Measurements from ENCODE around the gene ZNF385B. TPM values are rescaled to one million over a fixed set of nuclear protein-coding genes. Genes with fewer than 3 reads are reported as not detected.

The ZNF385B gene
- total RNA-seq, 3 donors from 2014 or later (not counting 1 experiment from before 2014, with no cell fraction given) = 0.54 TPM; not detected in 2

DNA sequence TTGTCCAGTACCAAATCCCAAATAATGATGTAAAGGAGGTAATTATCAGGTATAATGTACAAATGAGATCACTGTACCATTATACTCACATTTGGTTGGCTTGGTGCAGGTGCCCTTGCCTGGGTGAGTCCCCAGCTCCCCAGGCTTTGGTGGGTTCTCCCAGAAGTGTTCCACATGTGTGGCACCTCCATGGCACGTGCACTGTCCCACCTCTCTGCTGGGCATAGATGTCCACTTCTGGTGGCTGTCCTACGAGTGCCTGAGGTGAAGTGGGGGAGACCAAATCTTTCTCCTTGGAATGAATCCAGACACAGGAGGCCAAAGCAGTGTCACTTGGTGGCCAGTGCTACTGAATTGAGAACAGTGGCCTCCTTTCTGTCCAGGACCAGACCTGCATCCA, 434.3 kb downstream of the ZNF385B start:
- DNase-seq (no peak), ATAC-seq (no peak)
- Mint-ChIP-seq H3K27ac (no peak overlapping the region), H3K27me3 (ENCODE audit: low read depth in 2 of 2) (peaks cover 18 to 36% of the 10 kb centered on the region in 2 donors), H3K9me3 (no peaks in the 10 kb centered on the region), H3K4me3 (no peak overlapping the region), H3K36me3 (no peaks in the 10 kb centered on the region), H3K4me1 (no peaks in the 10 kb centered on the region)
- H3K36me3 ChIP-seq (ENCODE audit: control insufficient read depth, insufficient read depth, low read length) = no peaks in the 10 kb centered on the region
- intact Hi-C loops (cut with micrococcal nuclease) = no loop called here
- H3K4me1 ChIP-seq (ENCODE audit: control insufficient read depth, insufficient read depth, low read length) = no peaks in the 10 kb centered on the region
- no peaks in the 10 kb centered on the region for H3K27me3 ChIP-seq (ENCODE audit: control insufficient read depth, insufficient read depth, low read length)
- H3K4me3 ChIP-seq (ENCODE audit: low read length) = no peak overlapping the region
- 72% methylated on average over 2 of the region's 2 CpGs for WGBS (ENCODE audit: insufficient coverage)
- H3K27ac ChIP-seq (ENCODE audit: low read length) = no peak overlapping the region
- H3K9me3 ChIP-seq (ENCODE audit: control insufficient read depth, insufficient read depth, low read length) = no peaks in the 10 kb centered on the region
- TF ChIP-seq, protein P1, sequence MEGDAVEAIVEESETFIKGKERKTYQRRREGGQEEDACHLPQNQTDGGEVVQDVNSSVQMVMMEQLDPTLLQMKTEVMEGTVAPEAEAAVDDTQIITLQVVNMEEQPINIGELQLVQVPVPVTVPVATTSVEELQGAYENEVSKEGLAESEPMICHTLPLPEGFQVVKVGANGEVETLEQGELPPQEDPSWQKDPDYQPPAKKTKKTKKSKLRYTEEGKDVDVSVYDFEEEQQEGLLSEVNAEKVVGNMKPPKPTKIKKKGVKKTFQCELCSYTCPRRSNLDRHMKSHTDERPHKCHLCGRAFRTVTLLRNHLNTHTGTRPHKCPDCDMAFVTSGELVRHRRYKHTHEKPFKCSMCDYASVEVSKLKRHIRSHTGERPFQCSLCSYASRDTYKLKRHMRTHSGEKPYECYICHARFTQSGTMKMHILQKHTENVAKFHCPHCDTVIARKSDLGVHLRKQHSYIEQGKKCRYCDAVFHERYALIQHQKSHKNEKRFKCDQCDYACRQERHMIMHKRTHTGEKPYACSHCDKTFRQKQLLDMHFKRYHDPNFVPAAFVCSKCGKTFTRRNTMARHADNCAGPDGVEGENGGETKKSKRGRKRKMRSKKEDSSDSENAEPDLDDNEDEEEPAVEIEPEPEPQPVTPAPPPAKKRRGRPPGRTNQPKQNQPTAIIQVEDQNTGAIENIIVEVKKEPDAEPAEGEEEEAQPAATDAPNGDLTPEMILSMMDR (IDR thresholded peaks at IDR 0.05) = no peak

DNA sequence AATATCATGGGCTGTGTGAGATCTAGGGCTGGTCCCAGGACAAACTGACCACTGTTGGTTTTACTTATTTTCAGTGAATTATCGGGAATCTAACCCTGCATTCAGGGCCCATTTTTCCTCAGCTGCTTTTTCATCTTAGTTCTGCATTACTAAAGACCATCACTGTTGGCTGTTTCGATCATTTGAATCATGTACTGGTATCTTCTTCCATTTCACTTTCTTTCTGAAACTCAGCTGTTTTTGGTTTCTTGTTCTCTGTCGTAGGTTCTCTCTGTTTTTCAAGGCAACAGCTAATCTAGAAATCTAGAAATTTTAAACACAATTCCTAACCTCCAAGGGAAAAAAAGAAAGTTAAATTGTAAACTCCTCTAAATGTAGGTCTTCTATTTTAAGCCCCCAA, 436.8 kb downstream of the ZNF385B start:
- intact Hi-C loops (cut with micrococcal nuclease) = no loop called here
- no peaks in the 10 kb centered on the region for H3K9me3 Mint-ChIP-seq

DNA sequence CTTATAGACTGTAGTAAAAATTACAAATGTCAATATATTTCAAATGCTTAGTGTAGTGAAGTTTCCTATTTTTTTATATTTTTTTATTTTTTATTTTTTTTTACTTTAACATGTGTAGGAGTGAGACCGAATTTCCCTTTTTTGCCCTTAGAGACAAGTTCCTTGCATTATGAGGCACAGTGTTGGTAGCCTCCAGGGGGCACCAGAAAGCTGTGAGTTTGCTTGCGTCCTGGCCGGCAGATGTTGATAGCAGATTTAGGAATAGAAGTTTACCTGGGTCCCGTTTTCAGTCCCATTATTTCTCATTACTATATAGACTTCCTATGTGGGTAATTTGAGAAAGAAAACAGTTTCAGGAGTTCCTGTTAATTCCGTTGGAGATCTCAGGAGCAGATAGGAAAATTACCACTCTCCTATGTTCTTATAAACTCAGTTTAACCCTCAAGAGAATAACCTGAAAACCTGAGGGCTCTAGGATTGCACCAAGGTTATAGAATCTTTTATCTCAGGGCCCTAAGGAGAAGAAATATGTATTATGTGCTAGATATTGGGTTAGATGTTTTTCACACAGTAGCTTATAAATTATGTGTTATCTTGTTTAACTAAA, 439.3 kb downstream of the ZNF385B start:
- peak in 1 of 3 donors; percentile 59 for ATAC-seq
- no peaks in the 10 kb centered on the region for H3K36me3 Mint-ChIP-seq
- TF ChIP-seq, protein P1 (IDR thresholded peaks at IDR 0.05) = no peak

More for the DNA sequence above, 436.8 kb downstream of the ZNF385B start:
- no peak overlapping the region for H3K4me3 Mint-ChIP-seq
- WGBS (ENCODE audit: insufficient coverage) = 70% methylated on average over 3 of the region's 3 CpGs
- no peaks in the 10 kb centered on the region for H3K4me1 Mint-ChIP-seq
- Histone ChIP-seq H3K27me3 (ENCODE audit: control insufficient read depth, insufficient read depth, low read length) (no peaks in the 10 kb centered on the region), H3K27ac (ENCODE audit: low read length) (no peak overlapping the region), H3K36me3 (ENCODE audit: control insufficient read depth, insufficient read depth, low read length) (no peaks in the 10 kb centered on the region), H3K4me3 (ENCODE audit: low read length) (no peak overlapping the region), H3K9me3 (ENCODE audit: control insufficient read depth, insufficient read depth, low read length) (no peaks in the 10 kb centered on the region), H3K4me1 (ENCODE audit: control insufficient read depth, insufficient read depth, low read length) (no peaks in the 10 kb centered on the region)
- H3K27me3 Mint-ChIP-seq (ENCODE audit: low read depth in 2 of 2) = peaks cover 18 to 33% of the 10 kb centered on the region in 2 donors
- H3K27ac Mint-ChIP-seq = no peak overlapping the region
- H3K36me3 Mint-ChIP-seq = no peaks in the 10 kb centered on the region
- ATAC-seq = no peak
- TF ChIP-seq, protein P1 (IDR thresholded peaks at IDR 0.05) = no peak
- DNase-seq = no peak

DNA sequence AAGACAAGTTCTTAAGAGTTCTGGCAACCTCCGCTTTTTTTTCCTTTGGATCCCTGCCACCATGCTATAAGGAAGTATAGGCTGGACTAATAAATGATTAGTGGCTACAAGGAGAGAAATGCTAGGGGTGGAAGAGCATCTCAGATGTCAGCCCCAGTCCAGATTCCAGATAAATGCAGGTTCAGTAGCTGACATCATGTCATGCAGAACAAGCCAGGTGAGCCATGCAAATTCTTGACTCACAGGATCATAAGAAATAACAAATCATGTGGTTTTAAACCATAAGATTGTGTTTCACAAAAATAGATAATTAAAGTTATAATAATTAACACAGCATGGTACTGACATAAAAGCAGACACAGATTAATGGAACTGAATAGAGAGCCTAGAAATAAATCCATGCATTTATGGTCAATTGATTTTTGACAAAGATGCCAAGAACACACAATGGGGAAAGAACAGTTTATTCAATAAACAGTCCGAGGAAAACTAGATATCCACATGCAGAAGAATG, 443.9 kb downstream of the ZNF385B start:
- intact Hi-C loops (cut with micrococcal nuclease) = no loop called here
- H3K4me1 ChIP-seq (ENCODE audit: control insufficient read depth, insufficient read depth, low read length) = no peaks in the 10 kb centered on the region
- no peaks in the 10 kb centered on the region for H3K36me3 ChIP-seq (ENCODE audit: control insufficient read depth, insufficient read depth, low read length)
- H3K9me3 ChIP-seq (ENCODE audit: control insufficient read depth, insufficient read depth, low read length) = no peaks in the 10 kb centered on the region
- Mint-ChIP-seq H3K36me3 (no peaks in the 10 kb centered on the region), H3K4me3 (no peak overlapping the region), H3K27ac (no peak overlapping the region), H3K27me3 (ENCODE audit: low read depth in 2 of 2) (peaks cover 16 to 33% of the 10 kb centered on the region in 2 donors), H3K4me1 (no peaks in the 10 kb centered on the region), H3K9me3 (no peaks in the 10 kb centered on the region)
- ATAC-seq = no peak
- no peak overlapping the region for H3K4me3 ChIP-seq (ENCODE audit: low read length)
- 90% methylated on average over 2 of the region's 2 CpGs for WGBS (ENCODE audit: insufficient coverage)
- no peak overlapping the region for H3K27ac ChIP-seq (ENCODE audit: low read length)
- no peaks in the 10 kb centered on the region for H3K27me3 ChIP-seq (ENCODE audit: control insufficient read depth, insufficient read depth, low read length)
- TF ChIP-seq, protein P1 (IDR thresholded peaks at IDR 0.05) = no peak
- no peak for DNase-seq

More for the DNA sequence above, 439.3 kb downstream of the ZNF385B start:
- H3K4me1 Mint-ChIP-seq = no peaks in the 10 kb centered on the region
- H3K9me3 Mint-ChIP-seq = no peaks in the 10 kb centered on the region
- Histone ChIP-seq H3K4me1 (ENCODE audit: control insufficient read depth, insufficient read depth, low read length) (no peaks in the 10 kb centered on the region), H3K27me3 (ENCODE audit: control insufficient read depth, insufficient read depth, low read length) (no peaks in the 10 kb centered on the region), H3K9me3 (ENCODE audit: control insufficient read depth, insufficient read depth, low read length) (no peaks in the 10 kb centered on the region), H3K36me3 (ENCODE audit: control insufficient read depth, insufficient read depth, low read length) (no peaks in the 10 kb centered on the region), H3K27ac (ENCODE audit: low read length) (no peak overlapping the region), H3K4me3 (ENCODE audit: low read length) (no peak overlapping the region)
- intact Hi-C loops (cut with micrococcal nuclease) = no loop called here
- peak in 1 of 2 donors; percentile 52 for DNase-seq
- H3K27ac Mint-ChIP-seq = no peak overlapping the region
- 20% methylated on average over 2 of the region's 5 CpGs for WGBS (ENCODE audit: insufficient coverage)
- no peak overlapping the region for H3K4me3 Mint-ChIP-seq
- H3K27me3 Mint-ChIP-seq (ENCODE audit: low read depth in 2 of 2) = peaks cover 10 to 39% of the 10 kb centered on the region in 2 donors
